ENCODE results near the gene DVL3.

The DVL3 gene

GRCh38 chr3:184180165-184180564 is 25.0 kb downstream of the DVL3 start:
- peaks cover 19% of the 10 kb centered on the region for H3K4me1 ChIP-seq (ENCODE audit: insufficient read depth, low read length)
- H3K27ac ChIP-seq (ENCODE audit: low read length) = no peak overlapping the region
- H3K4me3 ChIP-seq (ENCODE audit: low read length) = no peak overlapping the region
- peaks cover 82% of the 10 kb centered on the region for H3K36me3 ChIP-seq (ENCODE audit: insufficient read depth, low read depth, low read length)
- H3K27me3 ChIP-seq (ENCODE audit: insufficient read depth, low read length) = no peaks in the 10 kb centered on the region
- H3K9me3 ChIP-seq (ENCODE audit: insufficient read depth, low read depth, low read length) = no peaks in the 10 kb centered on the region
- no peak overlapping the region for H3K9ac ChIP-seq (ENCODE audit: low read depth, low read length)

GRCh38 chr3:184181596-184181995 is 26.4 kb downstream of the DVL3 start:
- Histone ChIP-seq H3K9me3 (ENCODE audit: insufficient read depth, low read depth, low read length) (no peaks in the 10 kb centered on the region), H3K27me3 (ENCODE audit: insufficient read depth, low read length) (no peaks in the 10 kb centered on the region), H3K4me1 (ENCODE audit: insufficient read depth, low read length) (peaks cover 16% of the 10 kb centered on the region), H3K36me3 (ENCODE audit: insufficient read depth, low read depth, low read length) (peaks cover 82% of the 10 kb centered on the region), H3K9ac (ENCODE audit: low read depth, low read length) (no peak overlapping the region), H3K27ac (ENCODE audit: low read length) (no peak overlapping the region), H3K4me3 (ENCODE audit: low read length) (no peak overlapping the region)

- H3K9ac ChIP-seq (ENCODE audit: low read depth, low read length) = 0 out of 2 replicates have a peak overlapping the region, but pooled peaks have one; percentile 41
- H3K36me3 ChIP-seq (ENCODE audit: insufficient read depth, low read depth, low read length) = peaks cover 78% of the 10 kb centered on the region
- H3K4me3 ChIP-seq (ENCODE audit: low read length) = no peak overlapping the region
- no peak overlapping the region for H3K27ac ChIP-seq (ENCODE audit: low read length)
- H3K27me3 ChIP-seq (ENCODE audit: insufficient read depth, low read length) = no peaks in the 10 kb centered on the region
- H3K4me1 ChIP-seq (ENCODE audit: insufficient read depth, low read length) = peaks cover 12% of the 10 kb centered on the region; the same call in 1 of the 2 replicates
- no peaks in the 10 kb centered on the region for H3K9me3 ChIP-seq (ENCODE audit: insufficient read depth, low read depth, low read length)
These were observed 28.5 kb downstream of the DVL3 start for GRCh38 chr3:184183679-184184078.

GRCh38 chr3:184184546-184185230 is 29.5 kb downstream of the DVL3 start:
- Histone ChIP-seq H3K9ac (ENCODE audit: low read depth, low read length) (peak overlapping the region; percentile 91), H3K4me1 (ENCODE audit: insufficient read depth, low read length) (peaks cover 12% of the 10 kb centered on the region; the same call in 1 of the 2 replicates), H3K36me3 (ENCODE audit: insufficient read depth, low read depth, low read length) (peaks cover 78% of the 10 kb centered on the region), H3K4me3 (ENCODE audit: low read length) (peak overlapping the region; percentile 100), H3K27ac (ENCODE audit: low read length) (peak overlapping the region; percentile 97), H3K27me3 (ENCODE audit: insufficient read depth, low read length) (no peaks in the 10 kb centered on the region), H3K9me3 (ENCODE audit: insufficient read depth, low read depth, low read length) (no peaks in the 10 kb centered on the region)

GRCh38 chr3:184185461-184186183 is 30.4 kb downstream of the DVL3 start:
- H3K27ac ChIP-seq (ENCODE audit: low read length) = peak overlapping the region; percentile 97
- peaks cover 78% of the 10 kb centered on the region for H3K36me3 ChIP-seq (ENCODE audit: insufficient read depth, low read depth, low read length)
- H3K9ac ChIP-seq (ENCODE audit: low read depth, low read length) = peak overlapping the region; percentile 94
- H3K4me3 ChIP-seq (ENCODE audit: low read length) = peak overlapping the region; percentile 100
- H3K9me3 ChIP-seq (ENCODE audit: insufficient read depth, low read depth, low read length) = no peaks in the 10 kb centered on the region
- H3K4me1 ChIP-seq (ENCODE audit: insufficient read depth, low read length) = peaks cover 12% of the 10 kb centered on the region; the same call in 1 of the 2 replicates
- no peaks in the 10 kb centered on the region for H3K27me3 ChIP-seq (ENCODE audit: insufficient read depth, low read length)

- Histone ChIP-seq H3K27me3 (ENCODE audit: insufficient read depth, low read length) (no peaks in the 10 kb centered on the region), H3K4me1 (ENCODE audit: insufficient read depth, low read length) (peaks cover 12% of the 10 kb centered on the region; the same call in 1 of the 2 replicates), H3K9me3 (ENCODE audit: insufficient read depth, low read depth, low read length) (no peaks in the 10 kb centered on the region), H3K9ac (ENCODE audit: low read depth, low read length) (peak within 1 kb of the TSS; percentile 94), H3K4me3 (ENCODE audit: low read length) (peak within 1 kb of the TSS; percentile 100), H3K36me3 (ENCODE audit: insufficient read depth, low read depth, low read length) (peaks cover 78% of the 10 kb centered on the region), H3K27ac (ENCODE audit: low read length) (peak within 1 kb of the TSS; percentile 97)
These were observed 31.2 kb downstream of the DVL3 start, which contains the start of gene ABCF3 for GRCh38 chr3:184186184-184186901. Gene ABCF3 (plus strand): TSS chr3:184186199. CDS start chr3:184186208, 9 bp downstream.

GRCh38 chr3:184186902-184187207 is 31.7 kb downstream of the DVL3 start:
- H3K27me3 ChIP-seq (ENCODE audit: insufficient read depth, low read length) = no peaks in the 10 kb centered on the region
- H3K4me1 ChIP-seq (ENCODE audit: insufficient read depth, low read length) = peaks cover 12% of the 10 kb centered on the region; the same call in 1 of the 2 replicates
- no peak overlapping the region for H3K27ac ChIP-seq (ENCODE audit: low read length)
- H3K9ac ChIP-seq (ENCODE audit: low read depth, low read length) = peak overlapping the region; percentile 94
- peaks cover 77% of the 10 kb centered on the region for H3K36me3 ChIP-seq (ENCODE audit: insufficient read depth, low read depth, low read length)
- H3K4me3 ChIP-seq (ENCODE audit: low read length) = peak overlapping the region; percentile 100
- H3K9me3 ChIP-seq (ENCODE audit: insufficient read depth, low read depth, low read length) = no peaks in the 10 kb centered on the region

GRCh38 chr3:184188080-184188479 is 32.9 kb downstream of the DVL3 start:
- Histone ChIP-seq H3K4me1 (ENCODE audit: insufficient read depth, low read length) (peaks cover 12% of the 10 kb centered on the region; the same call in 1 of the 2 replicates), H3K9ac (ENCODE audit: low read depth, low read length) (no peak overlapping the region), H3K27ac (ENCODE audit: low read length) (no peak overlapping the region), H3K4me3 (ENCODE audit: low read length) (no peak overlapping the region), H3K36me3 (ENCODE audit: insufficient read depth, low read depth, low read length) (peaks cover 77% of the 10 kb centered on the region), H3K27me3 (ENCODE audit: insufficient read depth, low read length) (no peaks in the 10 kb centered on the region), H3K9me3 (ENCODE audit: insufficient read depth, low read depth, low read length) (no peaks in the 10 kb centered on the region)

GRCh38 chr3:184189421-184189820 is 34.2 kb downstream of the DVL3 start:
- peaks cover 12% of the 10 kb centered on the region; the same call in 1 of the 2 replicates for H3K4me1 ChIP-seq (ENCODE audit: insufficient read depth, low read length)

GRCh38 chr3:184192889-184193288 is 37.7 kb downstream of the DVL3 start:
- H3K9me3 ChIP-seq (ENCODE audit: insufficient read depth, low read depth, low read length) = no peaks in the 10 kb centered on the region
- H3K36me3 ChIP-seq (ENCODE audit: insufficient read depth, low read depth, low read length) = peaks cover 79% of the 10 kb centered on the region
- H3K4me1 ChIP-seq (ENCODE audit: insufficient read depth, low read length) = no peaks in the 10 kb centered on the region
- no peaks in the 10 kb centered on the region for H3K27me3 ChIP-seq (ENCODE audit: insufficient read depth, low read length)
- no peak overlapping the region for H3K4me3 ChIP-seq (ENCODE audit: low read length)
- no peak overlapping the region for H3K9ac ChIP-seq (ENCODE audit: low read depth, low read length)
- H3K27ac ChIP-seq (ENCODE audit: low read length) = no peak overlapping the region

More at GRCh38 chr3:184189421-184189820, 34.2 kb downstream of the DVL3 start:
- peaks cover 77% of the 10 kb centered on the region for H3K36me3 ChIP-seq (ENCODE audit: insufficient read depth, low read depth, low read length)
- no peaks in the 10 kb centered on the region for H3K27me3 ChIP-seq (ENCODE audit: insufficient read depth, low read length)
- H3K27ac ChIP-seq (ENCODE audit: low read length) = no peak overlapping the region
- H3K4me3 ChIP-seq (ENCODE audit: low read length) = no peak overlapping the region
- H3K9me3 ChIP-seq (ENCODE audit: insufficient read depth, low read depth, low read length) = no peaks in the 10 kb centered on the region
- H3K9ac ChIP-seq (ENCODE audit: low read depth, low read length) = no peak overlapping the region

- H3K27me3 ChIP-seq (ENCODE audit: insufficient read depth, low read length) = no peaks in the 10 kb centered on the region
- H3K9me3 ChIP-seq (ENCODE audit: insufficient read depth, low read depth, low read length) = no peaks in the 10 kb centered on the region
- no peak overlapping the region for H3K4me3 ChIP-seq (ENCODE audit: low read length)
- H3K27ac ChIP-seq (ENCODE audit: low read length) = no peak overlapping the region
- H3K4me1 ChIP-seq (ENCODE audit: insufficient read depth, low read length) = no peaks in the 10 kb centered on the region
- H3K9ac ChIP-seq (ENCODE audit: low read depth, low read length) = no peak overlapping the region
- H3K36me3 ChIP-seq (ENCODE audit: insufficient read depth, low read depth, low read length) = peaks cover 67% of the 10 kb centered on the region
These were observed 38.9 kb downstream of the DVL3 start for GRCh38 chr3:184193991-184194539.

Data from iPS-20b (cell line).